DOHH2 (cell line): ENCODE data around the gene TRIM22.

Experiments used
- EZH2phosphoT487 ChIP-seq: fragments of 200-600 bp; sonication (generic); IDR thresholded peaks from 2 replicates; pipeline ENCODE4 v1.6.1; 2017; ENCODE audit warnings: borderline replicate concordance, mild to moderate bottlenecking, antibody characterized with exemption, low read length, moderate library complexity, mixed read lengths
- TF ChIP-seq, protein P1 (sequence below): fragments of 200-600 bp; sonication (generic); IDR thresholded peaks from one replicate; pipeline ENCODE4 v1.5.1; 2014; ENCODE audit warnings: antibody characterized with exemption, mild to moderate bottlenecking, low read depth, low read length; ENCODE audit not compliant: poor library complexity, severe bottlenecking

- TF ChIP-seq, protein P1, sequence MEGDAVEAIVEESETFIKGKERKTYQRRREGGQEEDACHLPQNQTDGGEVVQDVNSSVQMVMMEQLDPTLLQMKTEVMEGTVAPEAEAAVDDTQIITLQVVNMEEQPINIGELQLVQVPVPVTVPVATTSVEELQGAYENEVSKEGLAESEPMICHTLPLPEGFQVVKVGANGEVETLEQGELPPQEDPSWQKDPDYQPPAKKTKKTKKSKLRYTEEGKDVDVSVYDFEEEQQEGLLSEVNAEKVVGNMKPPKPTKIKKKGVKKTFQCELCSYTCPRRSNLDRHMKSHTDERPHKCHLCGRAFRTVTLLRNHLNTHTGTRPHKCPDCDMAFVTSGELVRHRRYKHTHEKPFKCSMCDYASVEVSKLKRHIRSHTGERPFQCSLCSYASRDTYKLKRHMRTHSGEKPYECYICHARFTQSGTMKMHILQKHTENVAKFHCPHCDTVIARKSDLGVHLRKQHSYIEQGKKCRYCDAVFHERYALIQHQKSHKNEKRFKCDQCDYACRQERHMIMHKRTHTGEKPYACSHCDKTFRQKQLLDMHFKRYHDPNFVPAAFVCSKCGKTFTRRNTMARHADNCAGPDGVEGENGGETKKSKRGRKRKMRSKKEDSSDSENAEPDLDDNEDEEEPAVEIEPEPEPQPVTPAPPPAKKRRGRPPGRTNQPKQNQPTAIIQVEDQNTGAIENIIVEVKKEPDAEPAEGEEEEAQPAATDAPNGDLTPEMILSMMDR, result no peak
- no peak for TF ChIP-seq EZH2phosphoT487
Measured at GRCh38 chr11:5753943-5754342, 64.4 kb downstream of the TRIM22 start, which contains the start of gene OR52N4.
